ENCODE measurements around the gene SMCR8. TPM values are rescaled to one million over a fixed set of nuclear protein-coding genes. Genes with fewer than 3 reads are reported as not detected.

SMCR8 gene
- total RNA-seq, 4 donors from 2014 or later, result 3.6 to 16.2 (median 10.1) TPM

- intact Hi-C loops (cut with DNase I; ENCODE audit: low total_unique reads), result no loop called here
Measured at GRCh38 chr17:18319604-18320256, 4.6 kb downstream of the SMCR8 start.

GRCh38 chr17:18320301-18320700, 5.2 kb downstream of the SMCR8 start:
- intact Hi-C loops (cut with DNase I; ENCODE audit: low total_unique reads), result no loop called here
- no peak for DNase-seq
- Histone ChIP-seq H3K9me3 (no peaks in the 10 kb centered on the region), H3K4me3 (no peak overlapping the region), H3K36me3 (no peaks in the 10 kb centered on the region), H3K4me1 (peaks cover 18 to 35% of the 10 kb centered on the region in 2 donors), H3K27me3 (no peaks in the 10 kb centered on the region), H3K27ac (no peak overlapping the region)
- no peak for TF ChIP-seq POLR2A (IDR thresholded peaks at IDR 0.05)
- TF ChIP-seq, protein P1, sequence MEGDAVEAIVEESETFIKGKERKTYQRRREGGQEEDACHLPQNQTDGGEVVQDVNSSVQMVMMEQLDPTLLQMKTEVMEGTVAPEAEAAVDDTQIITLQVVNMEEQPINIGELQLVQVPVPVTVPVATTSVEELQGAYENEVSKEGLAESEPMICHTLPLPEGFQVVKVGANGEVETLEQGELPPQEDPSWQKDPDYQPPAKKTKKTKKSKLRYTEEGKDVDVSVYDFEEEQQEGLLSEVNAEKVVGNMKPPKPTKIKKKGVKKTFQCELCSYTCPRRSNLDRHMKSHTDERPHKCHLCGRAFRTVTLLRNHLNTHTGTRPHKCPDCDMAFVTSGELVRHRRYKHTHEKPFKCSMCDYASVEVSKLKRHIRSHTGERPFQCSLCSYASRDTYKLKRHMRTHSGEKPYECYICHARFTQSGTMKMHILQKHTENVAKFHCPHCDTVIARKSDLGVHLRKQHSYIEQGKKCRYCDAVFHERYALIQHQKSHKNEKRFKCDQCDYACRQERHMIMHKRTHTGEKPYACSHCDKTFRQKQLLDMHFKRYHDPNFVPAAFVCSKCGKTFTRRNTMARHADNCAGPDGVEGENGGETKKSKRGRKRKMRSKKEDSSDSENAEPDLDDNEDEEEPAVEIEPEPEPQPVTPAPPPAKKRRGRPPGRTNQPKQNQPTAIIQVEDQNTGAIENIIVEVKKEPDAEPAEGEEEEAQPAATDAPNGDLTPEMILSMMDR (IDR thresholded peaks at IDR 0.05), result no peak

More at GRCh38 chr17:18319604-18320256, 4.6 kb downstream of the SMCR8 start:
- Histone ChIP-seq H3K27me3 (no peaks in the 10 kb centered on the region), H3K9me3 (no peaks in the 10 kb centered on the region), H3K4me3 (no peak overlapping the region), H3K27ac (no peak overlapping the region), H3K36me3 (no peaks in the 10 kb centered on the region), H3K4me1 (peaks cover 18 to 35% of the 10 kb centered on the region in 2 donors)
- TF ChIP-seq, protein P1 (IDR thresholded peaks at IDR 0.05), result peak in 3 of 4 experiments; percentile 7 to 33 (median 18)
- TF ChIP-seq POLR2A (IDR thresholded peaks at IDR 0.05), result no peak
- no peak for DNase-seq

DNA sequence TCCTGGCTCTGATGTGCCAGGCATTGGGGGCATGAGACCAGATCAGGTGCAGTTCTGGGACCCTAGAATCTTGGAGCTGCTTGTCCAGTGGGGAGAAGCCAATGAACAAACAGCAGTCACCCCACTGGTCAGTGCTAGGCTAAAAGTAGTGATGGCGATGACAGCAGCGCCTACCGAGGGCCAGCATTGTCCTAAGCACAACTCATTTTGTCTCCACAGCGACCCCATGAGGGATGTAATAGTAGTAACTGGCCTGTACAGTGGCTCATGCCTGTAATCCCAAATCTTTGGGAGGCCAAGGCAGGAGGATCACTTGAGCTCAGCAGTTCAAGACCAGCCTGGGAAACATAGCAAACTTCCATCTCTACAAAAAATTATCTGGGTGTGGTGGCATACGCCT, 6.2 kb downstream of the SMCR8 start:
- Histone ChIP-seq H3K9me3 (no peaks in the 10 kb centered on the region), H3K4me1 (peaks cover 18 to 32% of the 10 kb centered on the region in 2 donors), H3K36me3 (no peaks in the 10 kb centered on the region), H3K4me3 (no peak overlapping the region), H3K27me3 (no peaks in the 10 kb centered on the region), H3K27ac (no peak overlapping the region)
- intact Hi-C loops (cut with DNase I; ENCODE audit: low total_unique reads), result no loop called here
- DNase-seq, result no peak
- no peak for TF ChIP-seq POLR2A (IDR thresholded peaks at IDR 0.05)
- TF ChIP-seq, protein P1 (IDR thresholded peaks at IDR 0.05), result no peak

GRCh38 chr17:18322522-18322921, 7.4 kb downstream of the SMCR8 start:
- no peak overlapping the region for H3K27ac ChIP-seq
- H3K4me3 ChIP-seq, result no peak overlapping the region
- no peaks in the 10 kb centered on the region for H3K27me3 ChIP-seq
- intact Hi-C loops (cut with DNase I; ENCODE audit: low total_unique reads), result no loop called here
- no peak for TF ChIP-seq POLR2A (IDR thresholded peaks at IDR 0.05)
- TF ChIP-seq, protein P1 (IDR thresholded peaks at IDR 0.05), result no peak
- no peak for DNase-seq
- no peaks in the 10 kb centered on the region for H3K36me3 ChIP-seq
- no peaks in the 10 kb centered on the region for H3K9me3 ChIP-seq
- peaks cover 14 to 24% of the 10 kb centered on the region in 2 donors for H3K4me1 ChIP-seq

DNA sequence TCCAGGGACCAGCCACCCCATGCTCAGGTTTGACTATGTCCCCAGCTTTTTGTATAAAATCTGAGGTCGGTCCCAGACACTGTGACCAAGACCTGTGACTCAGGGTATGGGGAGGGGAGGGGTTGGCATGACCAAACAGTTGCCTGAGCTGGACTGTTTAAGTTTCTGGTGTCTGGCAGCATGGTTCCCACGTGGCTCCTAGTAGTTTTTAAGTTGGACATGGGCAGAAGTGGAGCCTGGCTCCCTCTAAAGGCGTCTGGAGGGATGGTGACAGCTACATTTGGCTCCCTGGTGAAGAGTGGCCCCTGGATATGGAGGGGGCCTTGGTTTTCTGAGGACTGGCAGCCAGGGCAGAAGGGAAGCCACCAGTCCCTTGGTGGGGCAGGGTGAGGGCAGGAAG, 7.9 kb downstream of the SMCR8 start:
- TF ChIP-seq, protein P1 (IDR thresholded peaks at IDR 0.05), result no peak
- no peak for TF ChIP-seq POLR2A (IDR thresholded peaks at IDR 0.05)
- Histone ChIP-seq H3K4me1 (peaks cover 9 to 19% of the 10 kb centered on the region in 2 donors), H3K9me3 (no peaks in the 10 kb centered on the region), H3K36me3 (no peaks in the 10 kb centered on the region), H3K4me3 (no peak overlapping the region), H3K27me3 (no peaks in the 10 kb centered on the region), H3K27ac (no peak overlapping the region)
- no peak for DNase-seq
- intact Hi-C loops (cut with DNase I; ENCODE audit: low total_unique reads), result no loop called here

Measured in uterus (tissue), 4 donors.